Measurements from ENCODE around the gene ZNF212.
A peak's percentile ranks its signal among the peaks of the same experiment; 100 is the strongest.

ZNF212 gene

GRCh38 chr7:149195180-149196150 is 44.0 kb upstream of the ZNF212 start, which contains the start of gene ZNF282 (continued):
- TF ChIP-seq, protein P1, sequence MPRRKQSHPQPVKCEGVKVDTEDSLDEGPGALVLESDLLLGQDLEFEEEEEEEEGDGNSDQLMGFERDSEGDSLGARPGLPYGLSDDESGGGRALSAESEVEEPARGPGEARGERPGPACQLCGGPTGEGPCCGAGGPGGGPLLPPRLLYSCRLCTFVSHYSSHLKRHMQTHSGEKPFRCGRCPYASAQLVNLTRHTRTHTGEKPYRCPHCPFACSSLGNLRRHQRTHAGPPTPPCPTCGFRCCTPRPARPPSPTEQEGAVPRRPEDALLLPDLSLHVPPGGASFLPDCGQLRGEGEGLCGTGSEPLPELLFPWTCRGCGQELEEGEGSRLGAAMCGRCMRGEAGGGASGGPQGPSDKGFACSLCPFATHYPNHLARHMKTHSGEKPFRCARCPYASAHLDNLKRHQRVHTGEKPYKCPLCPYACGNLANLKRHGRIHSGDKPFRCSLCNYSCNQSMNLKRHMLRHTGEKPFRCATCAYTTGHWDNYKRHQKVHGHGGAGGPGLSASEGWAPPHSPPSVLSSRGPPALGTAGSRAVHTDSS (tag by site-specific recombination; IDR thresholded peaks at IDR 0.05): no peak
- no peak for TF ChIP-seq PRDM1 (tag by site-specific recombination; IDR thresholded peaks at IDR 0.05)
- TF ChIP-seq ZNF610 (tag by site-specific recombination; IDR thresholded peaks at IDR 0.05; ENCODE audit: borderline replicate concordance): peak; percentile 55; the same call in 1 of the 2 replicates
- TF ChIP-seq ZSCAN16 (tag by site-specific recombination; IDR thresholded peaks at IDR 0.05): no peak
- TF ChIP-seq, protein P2, sequence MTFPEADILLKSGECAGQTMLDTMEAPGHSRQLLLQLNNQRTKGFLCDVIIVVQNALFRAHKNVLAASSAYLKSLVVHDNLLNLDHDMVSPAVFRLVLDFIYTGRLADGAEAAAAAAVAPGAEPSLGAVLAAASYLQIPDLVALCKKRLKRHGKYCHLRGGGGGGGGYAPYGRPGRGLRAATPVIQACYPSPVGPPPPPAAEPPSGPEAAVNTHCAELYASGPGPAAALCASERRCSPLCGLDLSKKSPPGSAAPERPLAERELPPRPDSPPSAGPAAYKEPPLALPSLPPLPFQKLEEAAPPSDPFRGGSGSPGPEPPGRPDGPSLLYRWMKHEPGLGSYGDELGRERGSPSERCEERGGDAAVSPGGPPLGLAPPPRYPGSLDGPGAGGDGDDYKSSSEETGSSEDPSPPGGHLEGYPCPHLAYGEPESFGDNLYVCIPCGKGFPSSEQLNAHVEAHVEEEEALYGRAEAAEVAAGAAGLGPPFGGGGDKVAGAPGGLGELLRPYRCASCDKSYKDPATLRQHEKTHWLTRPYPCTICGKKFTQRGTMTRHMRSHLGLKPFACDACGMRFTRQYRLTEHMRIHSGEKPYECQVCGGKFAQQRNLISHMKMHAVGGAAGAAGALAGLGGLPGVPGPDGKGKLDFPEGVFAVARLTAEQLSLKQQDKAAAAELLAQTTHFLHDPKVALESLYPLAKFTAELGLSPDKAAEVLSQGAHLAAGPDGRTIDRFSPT (tag by site-specific recombination; IDR thresholded peaks at IDR 0.05): peak; percentile 87
- no peak for TF ChIP-seq ZNF571 (tag by site-specific recombination; IDR thresholded peaks at IDR 0.05)
- TF ChIP-seq, protein P3, sequence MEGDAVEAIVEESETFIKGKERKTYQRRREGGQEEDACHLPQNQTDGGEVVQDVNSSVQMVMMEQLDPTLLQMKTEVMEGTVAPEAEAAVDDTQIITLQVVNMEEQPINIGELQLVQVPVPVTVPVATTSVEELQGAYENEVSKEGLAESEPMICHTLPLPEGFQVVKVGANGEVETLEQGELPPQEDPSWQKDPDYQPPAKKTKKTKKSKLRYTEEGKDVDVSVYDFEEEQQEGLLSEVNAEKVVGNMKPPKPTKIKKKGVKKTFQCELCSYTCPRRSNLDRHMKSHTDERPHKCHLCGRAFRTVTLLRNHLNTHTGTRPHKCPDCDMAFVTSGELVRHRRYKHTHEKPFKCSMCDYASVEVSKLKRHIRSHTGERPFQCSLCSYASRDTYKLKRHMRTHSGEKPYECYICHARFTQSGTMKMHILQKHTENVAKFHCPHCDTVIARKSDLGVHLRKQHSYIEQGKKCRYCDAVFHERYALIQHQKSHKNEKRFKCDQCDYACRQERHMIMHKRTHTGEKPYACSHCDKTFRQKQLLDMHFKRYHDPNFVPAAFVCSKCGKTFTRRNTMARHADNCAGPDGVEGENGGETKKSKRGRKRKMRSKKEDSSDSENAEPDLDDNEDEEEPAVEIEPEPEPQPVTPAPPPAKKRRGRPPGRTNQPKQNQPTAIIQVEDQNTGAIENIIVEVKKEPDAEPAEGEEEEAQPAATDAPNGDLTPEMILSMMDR (tag by site-specific recombination; IDR thresholded peaks at IDR 0.05): peak; percentile 97
- no peak for TF ChIP-seq ZNF645 (tag by site-specific recombination; IDR thresholded peaks at IDR 0.05)
- no peak for TF ChIP-seq ZNF48 (tag by site-specific recombination; IDR thresholded peaks at IDR 0.05)

DNA sequence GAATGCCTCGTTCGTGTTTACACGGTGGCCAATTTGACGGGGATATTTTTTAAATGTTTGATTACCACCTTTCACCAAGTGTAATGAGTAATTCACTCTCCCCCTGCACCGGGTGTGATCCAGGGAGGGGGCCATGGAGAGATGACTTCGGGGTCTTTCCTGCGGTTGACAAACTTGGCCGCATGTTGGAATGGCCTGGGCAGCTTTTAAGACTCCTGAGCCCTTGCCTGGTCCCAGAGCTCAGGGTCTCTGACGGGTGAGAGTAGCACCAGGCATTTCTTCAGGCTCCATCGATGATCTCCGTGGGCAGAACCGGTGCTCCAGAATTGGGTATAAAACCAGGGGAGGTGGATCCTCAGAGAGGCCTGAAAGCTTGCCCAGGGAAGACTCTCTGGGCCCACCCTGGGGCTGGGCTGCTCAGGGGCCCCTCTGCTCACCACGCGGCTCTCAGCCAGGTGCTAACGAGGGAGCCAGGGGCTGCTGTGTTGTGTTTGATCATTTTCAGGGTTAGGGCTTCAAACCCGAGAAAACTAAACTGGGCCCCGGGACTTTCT is 43.2 kb upstream of the ZNF212 start:
- ChIA-PET POLR2A (interaction anchor here (1.2 to 2.1 kb wide), 7 partner anchors 9 to 428 kb away, joined by 3 to 12 read pairs (median 4); partner anchors contain the start of genes ZNF398 and ZNF783), CTCF (interaction anchor here (0.7 to 2.1 kb wide), 10 partner anchors 9 to 226 kb away, joined by 3 to 7 read pairs (median 4); partner anchors contain the start of gene ZNF398)
- Histone ChIP-seq H3K27ac (ENCODE audit: extremely low read depth, low read depth, low read length) (peak overlapping the region; percentile 95), H3K4me1 (ENCODE audit: control insufficient read depth, insufficient read depth, low read length) (no peaks in the 10 kb centered on the region), H3K9me3 (ENCODE audit: control insufficient read depth, insufficient read depth, low read depth, low read length) (no peaks in the 10 kb centered on the region), H3K36me3 (ENCODE audit: control insufficient read depth in 2 of 2, insufficient read depth in 1 of 2, low read length in 2 of 2) (peaks cover 16 to 45% of the 10 kb centered on the region in 2 experiments), H3K4me3 (ENCODE audit: low read depth, low read length) (peak overlapping the region; percentile 99)
- TF ChIP-seq, protein P4, sequence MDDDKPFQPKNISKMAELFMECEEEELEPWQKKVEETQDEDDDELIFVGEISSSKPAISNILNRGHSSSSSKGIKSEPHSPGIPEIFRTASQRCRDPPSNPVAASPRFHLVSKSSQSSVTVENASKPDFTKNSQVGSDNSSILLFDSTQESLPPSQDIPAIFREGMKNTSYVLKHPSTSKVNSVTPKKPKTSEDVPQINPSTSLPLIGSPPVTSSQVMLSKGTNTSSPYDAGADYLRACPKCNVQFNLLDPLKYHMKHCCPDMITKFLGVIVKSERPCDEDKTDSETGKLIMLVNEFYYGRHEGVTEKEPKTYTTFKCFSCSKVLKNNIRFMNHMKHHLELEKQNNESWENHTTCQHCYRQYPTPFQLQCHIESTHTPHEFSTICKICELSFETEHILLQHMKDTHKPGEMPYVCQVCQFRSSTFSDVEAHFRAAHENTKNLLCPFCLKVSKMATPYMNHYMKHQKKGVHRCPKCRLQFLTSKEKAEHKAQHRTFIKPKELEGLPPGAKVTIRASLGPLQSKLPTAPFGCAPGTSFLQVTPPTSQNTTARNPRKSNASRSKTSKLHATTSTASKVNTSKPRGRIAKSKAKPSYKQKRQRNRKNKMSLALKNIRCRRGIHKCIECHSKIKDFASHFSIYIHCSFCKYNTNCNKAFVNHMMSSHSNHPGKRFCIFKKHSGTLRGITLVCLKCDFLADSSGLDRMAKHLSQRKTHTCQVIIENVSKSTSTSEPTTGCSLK (tag by site-specific recombination; IDR thresholded peaks at IDR 0.05): no peak
- TF ChIP-seq ZFP69B (tag by site-specific recombination; IDR thresholded peaks at IDR 0.05): peak; percentile 43; the same call in 1 of the 2 replicates
- TF ChIP-seq PRDM10 (tag by site-specific recombination; IDR thresholded peaks at IDR 0.05): no peak
- TF ChIP-seq ZBTB20 (tag by site-specific recombination; IDR thresholded peaks at IDR 0.05): no peak
- TF ChIP-seq ZNF692 (tag by site-specific recombination; IDR thresholded peaks at IDR 0.05): peak; percentile 79
- no peak for TF ChIP-seq ZNF561 (tag by site-specific recombination; IDR thresholded peaks at IDR 0.05; ENCODE audit: borderline replicate concordance)
- peak; percentile 34 for TF ChIP-seq ZIC2 (tag by site-specific recombination; IDR thresholded peaks at IDR 0.05)
- TF ChIP-seq ZBTB17 (tag by site-specific recombination; IDR thresholded peaks at IDR 0.05): peak; percentile 91
- no peak for TF ChIP-seq ZNF266 (tag by site-specific recombination; IDR thresholded peaks at IDR 0.05; ENCODE audit: low read depth)
- no peak for TF ChIP-seq IKZF3 (tag by site-specific recombination; IDR thresholded peaks at IDR 0.05)

Measured in HEK293 (cell line).